Activated CD8-positive, alpha-beta T cell treated with anti-CD3 and anti-CD28 coated beads for 36 hours (primary cell): Measurements from ENCODE around the gene TSPO. TPM values are rescaled to one million over a fixed set of nuclear protein-coding genes. Genes with fewer than 3 reads are reported as not detected.

Experiments used
- ATAC-seq: fragments of 200-7000 bp; cut with Tn5 transposase; one replicate; pipeline ENCODE4 v1.10.0; 2021; ENCODE audit warnings: mild to moderate bottlenecking, moderate library complexity
- CTCF ChIA-PET: fragments of 350-600 bp; sonication (Branson Sonifier 250); formaldehyde crosslinking; loops from one replicate; lab custom pipeline; 2021; ENCODE audit warnings: antibody characterized with exemption; lab: Charles Lee
- POLR2A ChIA-PET: fragments of 350-600 bp; sonication (Branson Sonifier 250); formaldehyde crosslinking; loops from one replicate; lab custom pipeline; 2021; ENCODE audit warnings: antibody characterized with exemption; lab: Charles Lee
- DNase-seq: peaks from one replicate; pipeline ENCODE4 v3.0.0-alpha.2; 2020
- H3K27ac Mint-ChIP-seq: one replicate; pipeline ENCODE4 v1.8.0; 2021; ENCODE audit warnings: mild to moderate bottlenecking, mixed read lengths
- H3K27me3 Mint-ChIP-seq: one replicate; pipeline ENCODE4 v1.8.0; 2021; ENCODE audit warnings: mixed read lengths
- H3K36me3 Mint-ChIP-seq: one replicate; pipeline ENCODE4 v1.8.0; 2021; ENCODE audit warnings: low read depth, mixed read lengths
- H3K4me1 Mint-ChIP-seq: one replicate; pipeline ENCODE4 v1.8.0; 2021; ENCODE audit warnings: low read depth, mixed read lengths
- H3K4me3 Mint-ChIP-seq: one replicate; pipeline ENCODE4 v1.8.0; 2021; ENCODE audit warnings: mild to moderate bottlenecking, moderate library complexity, mixed read lengths
- H3K9me3 Mint-ChIP-seq: one replicate; pipeline ENCODE4 v1.8.0; 2021; ENCODE audit warnings: mixed read lengths
- intact Hi-C: fragments of 100-400 bp; cut with micrococcal nuclease; formaldehyde crosslinking; loops from one replicate; pipeline ENCODE4 v1.10.0; 2022
- total RNA-seq, 2 experiments: library from RNA; stranded (reverse); gene quantifications; one replicate each; pipeline ENCODE4 v1.2.3, GENCODE V29; 2021
- TF ChIP-seq, protein P1 (sequence below): fragments of 200-600 bp; IDR thresholded peaks from one replicate; pipeline ENCODE4 v1.8.0; 2022; ENCODE audit warnings: antibody characterized with exemption, mild to moderate bottlenecking

TSPO gene
- total RNA-seq, 2 experiments from 2014 or later: 94.8 to 103 TPM

DNA sequence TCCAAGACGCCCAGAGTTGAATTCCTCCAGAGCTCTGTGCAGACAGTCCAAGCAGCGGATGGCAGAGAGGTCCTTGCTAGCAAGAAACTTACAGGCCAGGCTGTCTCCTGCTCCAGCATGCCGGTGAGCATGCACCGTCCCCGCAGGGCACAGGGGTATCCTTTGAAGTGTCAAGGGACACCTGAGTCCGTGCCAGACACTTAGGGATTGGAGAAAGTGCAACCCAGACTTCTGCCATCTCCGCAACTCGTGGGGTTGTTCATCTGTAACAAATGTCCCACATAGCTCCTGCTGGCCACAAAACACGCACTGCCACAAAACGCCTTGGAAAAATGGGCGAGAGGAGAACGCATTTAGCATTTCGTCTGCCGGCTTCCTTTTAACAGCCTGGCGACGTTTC lies 13.3 kb downstream of the TSPO start:
- ChIA-PET POLR2A (no interaction called here), CTCF (interaction anchor here (0.9 to 1.3 kb wide), 2 partner anchors 23 to 29 kb away, joined by 3 read pairs; no protein-coding TSS in a partner anchor)
- no peak overlapping the region for H3K4me3 Mint-ChIP-seq

DNA sequence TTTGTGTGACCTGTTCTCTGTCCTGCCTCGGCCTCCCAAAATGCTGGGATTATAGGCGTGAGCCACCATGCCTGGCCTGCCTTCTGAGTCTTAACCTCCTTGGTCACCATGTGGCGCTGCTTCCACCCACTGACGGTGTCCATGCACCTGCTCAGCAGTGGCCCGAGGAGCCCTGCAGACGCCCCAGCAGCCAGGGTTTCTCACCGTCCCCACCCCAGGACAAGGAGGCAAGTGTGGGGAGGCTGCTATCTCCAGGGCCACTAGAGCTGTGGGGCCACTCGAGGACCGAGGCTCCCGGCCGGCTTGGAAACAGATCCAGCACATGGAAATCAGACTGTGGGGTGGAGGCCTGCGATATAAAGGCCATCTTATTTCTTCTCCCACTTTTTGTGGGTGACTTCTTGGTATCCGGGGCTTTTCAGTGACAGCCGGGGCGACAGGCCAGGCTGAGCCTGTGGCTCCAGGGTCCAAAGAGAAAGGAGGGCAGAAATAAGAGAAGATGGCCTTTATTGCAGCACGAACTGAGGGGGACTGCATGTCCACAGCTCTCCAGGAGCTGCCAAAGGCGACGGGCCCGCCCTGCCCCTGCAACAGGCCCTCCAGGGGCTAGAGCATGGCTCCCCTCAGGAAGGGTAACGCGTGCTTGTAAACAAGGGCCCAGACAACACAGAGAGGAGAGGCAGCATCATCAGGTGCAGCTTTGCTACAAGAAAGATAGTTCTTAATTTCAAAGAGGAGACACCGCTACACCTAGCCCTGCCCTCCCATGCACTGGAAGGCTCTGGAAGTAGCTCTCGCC lies 15.0 kb downstream of the TSPO start:
- TF ChIP-seq, protein P1, sequence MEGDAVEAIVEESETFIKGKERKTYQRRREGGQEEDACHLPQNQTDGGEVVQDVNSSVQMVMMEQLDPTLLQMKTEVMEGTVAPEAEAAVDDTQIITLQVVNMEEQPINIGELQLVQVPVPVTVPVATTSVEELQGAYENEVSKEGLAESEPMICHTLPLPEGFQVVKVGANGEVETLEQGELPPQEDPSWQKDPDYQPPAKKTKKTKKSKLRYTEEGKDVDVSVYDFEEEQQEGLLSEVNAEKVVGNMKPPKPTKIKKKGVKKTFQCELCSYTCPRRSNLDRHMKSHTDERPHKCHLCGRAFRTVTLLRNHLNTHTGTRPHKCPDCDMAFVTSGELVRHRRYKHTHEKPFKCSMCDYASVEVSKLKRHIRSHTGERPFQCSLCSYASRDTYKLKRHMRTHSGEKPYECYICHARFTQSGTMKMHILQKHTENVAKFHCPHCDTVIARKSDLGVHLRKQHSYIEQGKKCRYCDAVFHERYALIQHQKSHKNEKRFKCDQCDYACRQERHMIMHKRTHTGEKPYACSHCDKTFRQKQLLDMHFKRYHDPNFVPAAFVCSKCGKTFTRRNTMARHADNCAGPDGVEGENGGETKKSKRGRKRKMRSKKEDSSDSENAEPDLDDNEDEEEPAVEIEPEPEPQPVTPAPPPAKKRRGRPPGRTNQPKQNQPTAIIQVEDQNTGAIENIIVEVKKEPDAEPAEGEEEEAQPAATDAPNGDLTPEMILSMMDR: no peak
- Mint-ChIP-seq H3K4me3 (no peak overlapping the region), H3K27me3 (no peaks in the 10 kb centered on the region), H3K9me3 (no peaks in the 10 kb centered on the region), H3K36me3 (peaks cover 3% of the 10 kb centered on the region), H3K4me1 (no peaks in the 10 kb centered on the region), H3K27ac (no peak overlapping the region)
- ChIA-PET POLR2A (interaction anchor here (0.6 kb wide), 1 partner anchor 406 kb away, joined by 4 read pairs; no protein-coding TSS in a partner anchor), CTCF (no interaction called here)
- intact Hi-C loops: no loop called here
- DNase-seq (no peak), ATAC-seq (no peak)

More for the DNA sequence above, 13.3 kb downstream of the TSPO start:
- intact Hi-C loops: no loop called here
- no peak overlapping the region for H3K27ac Mint-ChIP-seq
- ATAC-seq (no peak), DNase-seq (no peak)
- no peaks in the 10 kb centered on the region for H3K36me3 Mint-ChIP-seq
- no peaks in the 10 kb centered on the region for H3K27me3 Mint-ChIP-seq
- TF ChIP-seq, protein P1: no peak
- no peaks in the 10 kb centered on the region for H3K9me3 Mint-ChIP-seq
- H3K4me1 Mint-ChIP-seq: no peaks in the 10 kb centered on the region

DNA sequence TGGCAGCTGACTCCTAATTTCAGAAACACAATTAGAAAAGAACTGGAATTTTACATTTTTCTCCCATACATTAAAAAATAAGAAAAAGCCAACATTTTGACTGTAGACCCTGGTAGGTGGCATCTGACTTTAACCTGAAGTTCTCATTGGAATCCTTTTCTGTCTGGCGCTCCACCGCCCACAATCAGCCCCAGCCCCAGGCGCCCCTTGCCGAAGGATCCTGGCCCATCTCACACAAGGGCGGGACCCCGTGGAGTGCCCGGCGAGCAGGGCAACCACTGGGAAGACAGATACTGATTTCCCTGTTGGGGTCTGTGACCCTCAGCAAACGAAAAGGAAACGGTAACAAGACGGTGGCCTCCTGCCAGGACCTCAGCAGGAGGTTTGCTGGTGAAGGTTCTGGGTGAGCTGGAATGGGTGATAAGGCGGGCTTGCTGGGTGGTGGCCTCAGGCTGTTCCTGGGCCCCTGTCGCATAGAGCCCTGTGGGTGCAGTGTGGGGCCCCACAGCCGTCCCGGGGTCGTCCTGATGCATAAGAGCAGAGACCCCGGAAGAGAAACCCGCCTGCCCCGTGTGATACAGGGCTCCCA lies 15.7 kb downstream of the TSPO start:
- CTCF ChIA-PET: no interaction called here
- DNase-seq: no peak

DNA sequence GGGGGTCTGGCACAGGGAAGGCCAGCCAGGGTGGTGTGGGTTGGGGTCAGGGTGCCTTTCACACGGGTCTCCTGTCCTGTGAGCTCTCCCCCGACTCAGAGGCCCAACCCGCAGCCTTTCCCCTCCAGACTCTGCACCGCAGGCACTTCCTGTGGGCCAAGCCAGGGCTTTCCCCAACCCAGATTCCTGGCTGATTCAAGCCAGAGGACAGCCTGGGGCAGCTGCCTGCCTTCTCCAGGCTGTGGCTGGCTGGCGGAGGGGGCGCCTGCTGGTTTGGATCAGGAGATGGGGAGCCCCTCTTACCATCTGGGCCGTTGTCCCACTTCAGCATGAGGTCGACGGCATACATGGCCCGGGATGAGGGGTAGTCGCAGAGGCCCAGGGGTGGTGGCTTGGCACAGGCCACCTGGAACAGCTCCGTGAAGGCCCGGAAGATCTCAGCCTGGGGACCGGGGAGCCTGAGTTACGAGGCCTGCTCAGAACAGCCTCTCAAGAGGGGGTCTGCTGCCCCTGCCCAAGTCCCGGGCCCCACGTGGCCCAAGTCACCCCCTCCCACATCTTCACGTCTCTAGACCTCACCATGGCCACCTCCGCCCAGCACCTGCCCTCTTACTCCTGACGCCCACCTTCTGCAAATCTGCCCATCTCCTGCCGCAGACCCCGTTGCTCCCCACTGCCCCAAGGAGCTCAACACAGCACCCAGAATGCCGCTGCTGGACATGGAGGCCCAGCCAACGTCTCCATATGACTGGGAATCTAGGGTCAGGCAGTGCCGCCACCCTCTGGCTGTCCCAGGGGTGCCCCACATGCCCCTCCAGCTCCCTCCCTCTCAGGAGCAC lies 17.3 kb downstream of the TSPO start:
- ATAC-seq (no peak), DNase-seq (no peak)
- ChIA-PET CTCF (no interaction called here), POLR2A (interaction anchor here (2.4 kb wide), 1 partner anchor 13 kb away, joined by 9 read pairs; no protein-coding TSS in a partner anchor)
- H3K9me3 Mint-ChIP-seq: no peaks in the 10 kb centered on the region
- H3K27me3 Mint-ChIP-seq: no peaks in the 10 kb centered on the region
- H3K27ac Mint-ChIP-seq: no peak overlapping the region
- H3K36me3 Mint-ChIP-seq: peaks cover 15% of the 10 kb centered on the region
- intact Hi-C loops: no loop called here
- TF ChIP-seq, protein P1: no peak
- H3K4me3 Mint-ChIP-seq: no peak overlapping the region
- H3K4me1 Mint-ChIP-seq: no peaks in the 10 kb centered on the region

More for the DNA sequence above, 15.7 kb downstream of the TSPO start:
- no peak overlapping the region for H3K4me3 Mint-ChIP-seq
- H3K27ac Mint-ChIP-seq: no peak overlapping the region
- H3K9me3 Mint-ChIP-seq: no peaks in the 10 kb centered on the region
- H3K36me3 Mint-ChIP-seq: peaks cover 6% of the 10 kb centered on the region
- intact Hi-C loops: no loop called here
- TF ChIP-seq, protein P1: no peak
- no peak for ATAC-seq
- POLR2A ChIA-PET: no interaction called here
- no peaks in the 10 kb centered on the region for H3K4me1 Mint-ChIP-seq
- H3K27me3 Mint-ChIP-seq: no peaks in the 10 kb centered on the region
